KOPT-K1 (cell line): ENCODE measurements around the gene DIAPH2.

Experiments
- H3K27ac ChIP-seq: fragments of 200-600 bp; sonication (generic); 2 replicates; pipeline ENCODE4 v1.5.1; 2016; ENCODE audit warnings: antibody characterized with exemption, mild to moderate bottlenecking, low read depth, low read length; ENCODE audit not compliant: poor library complexity, severe bottlenecking
- H3K36me3 ChIP-seq: fragments of 200-600 bp; sonication (generic); 2 replicates; pipeline ENCODE4 v1.5.1; 2017; ENCODE audit warnings: antibody characterized with exemption, mild to moderate bottlenecking, low read length, moderate library complexity; ENCODE audit not compliant: insufficient read depth
- H3K9me3 ChIP-seq: fragments of 200-600 bp; sonication (generic); 2 replicates; pipeline ENCODE4 v1.5.1; 2017; ENCODE audit warnings: antibody characterized with exemption, low read length, mild to moderate bottlenecking; ENCODE audit not compliant: insufficient read depth, poor library complexity, severe bottlenecking

Gene DIAPH2

GRCh38 chrX:96752781-96753180, 68.1 kb downstream of the DIAPH2 start:
- Histone ChIP-seq H3K27ac (no peak overlapping the region), H3K36me3 (no peaks in the 10 kb centered on the region), H3K9me3 (no peaks in the 10 kb centered on the region)

- Histone ChIP-seq H3K36me3 (no peaks in the 10 kb centered on the region), H3K9me3 (no peaks in the 10 kb centered on the region)
Observed at GRCh38 chrX:96753230-96753629, 68.6 kb downstream of the DIAPH2 start.

GRCh38 chrX:96756491-96756890, 71.8 kb downstream of the DIAPH2 start:
- Histone ChIP-seq H3K9me3 (no peaks in the 10 kb centered on the region), H3K27ac (no peak overlapping the region), H3K36me3 (no peaks in the 10 kb centered on the region)

More at GRCh38 chrX:96753230-96753629, 68.6 kb downstream of the DIAPH2 start:
- no peak overlapping the region for H3K27ac ChIP-seq

- H3K9me3 ChIP-seq = no peaks in the 10 kb centered on the region
- H3K27ac ChIP-seq = no peak overlapping the region
- H3K36me3 ChIP-seq = no peaks in the 10 kb centered on the region
Observed at GRCh38 chrX:96761566-96761965, 76.9 kb downstream of the DIAPH2 start.

- Histone ChIP-seq H3K36me3 (no peaks in the 10 kb centered on the region), H3K9me3 (no peaks in the 10 kb centered on the region), H3K27ac (no peak overlapping the region)
Observed at GRCh38 chrX:96763608-96764007, 79.0 kb downstream of the DIAPH2 start.

- H3K9me3 ChIP-seq = no peaks in the 10 kb centered on the region
- no peaks in the 10 kb centered on the region for H3K36me3 ChIP-seq
- H3K27ac ChIP-seq = no peak overlapping the region
Observed at GRCh38 chrX:96764864-96765263, 80.2 kb downstream of the DIAPH2 start.

- H3K9me3 ChIP-seq = no peaks in the 10 kb centered on the region
- H3K36me3 ChIP-seq = no peaks in the 10 kb centered on the region
- H3K27ac ChIP-seq = no peak overlapping the region
Observed at GRCh38 chrX:96770315-96770714, 85.7 kb downstream of the DIAPH2 start.

GRCh38 chrX:96771486-96771885, 86.8 kb downstream of the DIAPH2 start:
- no peaks in the 10 kb centered on the region for H3K9me3 ChIP-seq
- H3K27ac ChIP-seq = no peak overlapping the region
- no peaks in the 10 kb centered on the region for H3K36me3 ChIP-seq

- Histone ChIP-seq H3K9me3 (no peaks in the 10 kb centered on the region), H3K36me3 (no peaks in the 10 kb centered on the region), H3K27ac (no peak overlapping the region)
Observed at GRCh38 chrX:96774116-96774515, 89.5 kb downstream of the DIAPH2 start.

GRCh38 chrX:96776966-96777365, 92.3 kb downstream of the DIAPH2 start:
- Histone ChIP-seq H3K27ac (no peak overlapping the region), H3K36me3 (no peaks in the 10 kb centered on the region), H3K9me3 (no peaks in the 10 kb centered on the region)

GRCh38 chrX:96791559-96791958, 106.9 kb downstream of the DIAPH2 start:
- no peaks in the 10 kb centered on the region for H3K36me3 ChIP-seq
- H3K27ac ChIP-seq = no peak overlapping the region
- no peaks in the 10 kb centered on the region for H3K9me3 ChIP-seq

- no peaks in the 10 kb centered on the region for H3K9me3 ChIP-seq
- H3K27ac ChIP-seq = no peak overlapping the region
- no peaks in the 10 kb centered on the region for H3K36me3 ChIP-seq
Observed at GRCh38 chrX:96792047-96792446, 107.4 kb downstream of the DIAPH2 start.

- H3K9me3 ChIP-seq = no peaks in the 10 kb centered on the region
- H3K36me3 ChIP-seq = no peaks in the 10 kb centered on the region
- H3K27ac ChIP-seq = no peak overlapping the region
Observed at GRCh38 chrX:96798982-96799381, 114.3 kb downstream of the DIAPH2 start.

GRCh38 chrX:96807318-96807717, 122.7 kb downstream of the DIAPH2 start:
- H3K36me3 ChIP-seq = no peaks in the 10 kb centered on the region
- H3K9me3 ChIP-seq = no peaks in the 10 kb centered on the region

GRCh38 chrX:96820935-96821334, 136.3 kb downstream of the DIAPH2 start:
- no peak overlapping the region for H3K27ac ChIP-seq
- H3K36me3 ChIP-seq = no peaks in the 10 kb centered on the region
- H3K9me3 ChIP-seq = no peaks in the 10 kb centered on the region

More at GRCh38 chrX:96807318-96807717, 122.7 kb downstream of the DIAPH2 start:
- H3K27ac ChIP-seq = no peak overlapping the region

- Histone ChIP-seq H3K9me3 (no peaks in the 10 kb centered on the region), H3K36me3 (no peaks in the 10 kb centered on the region), H3K27ac (no peak overlapping the region)
Observed at GRCh38 chrX:96824166-96824565, 139.5 kb downstream of the DIAPH2 start.

- H3K27ac ChIP-seq = no peak overlapping the region
- H3K36me3 ChIP-seq = no peaks in the 10 kb centered on the region
- no peaks in the 10 kb centered on the region for H3K9me3 ChIP-seq
Observed at GRCh38 chrX:96833333-96833732, 148.7 kb downstream of the DIAPH2 start.
